CD4-positive, alpha-beta T cell treated with Interleukin-10 for 1 hour (primary cell): Measurements from ENCODE around the gene TLR6.
A peak's percentile ranks its signal among the peaks of the same experiment; 100 is the strongest.

ENCODE experiments used
- DNase-seq: peaks from one replicate; pipeline ENCODE4 v3.0.0-alpha.2; 2020

The TLR6 gene

GRCh38 chr4:38856524-38857337 lies at the start of gene TLR6:
Gene TLR6, minus strand, starts transcription at chr4:38856817. Its CDS starts 27,344 bp downstream, at chr4:38829473.
- peak; percentile 82 for DNase-seq

GRCh38 chr4:38905652-38906385 lies 49.2 kb upstream of the TLR6 start:
- DNase-seq = no peak

GRCh38 chr4:38904682-38905081 lies 48.1 kb upstream of the TLR6 start:
- DNase-seq = no peak

- DNase-seq = no peak
Observed at GRCh38 chr4:38904090-38904666, 47.6 kb upstream of the TLR6 start.

GRCh38 chr4:38902695-38903094 lies 46.1 kb upstream of the TLR6 start:
- peak; percentile 59 for DNase-seq

GRCh38 chr4:38902221-38902620 lies 45.6 kb upstream of the TLR6 start:
- DNase-seq = no peak

- DNase-seq = no peak
Observed at GRCh38 chr4:38898245-38898644, 41.6 kb upstream of the TLR6 start.

- no peak for DNase-seq
Observed at GRCh38 chr4:38896940-38897339, 40.3 kb upstream of the TLR6 start.

GRCh38 chr4:38894322-38894982 lies 37.8 kb upstream of the TLR6 start:
- DNase-seq = no peak

- DNase-seq = no peak
Observed at GRCh38 chr4:38891051-38891983, 34.7 kb upstream of the TLR6 start.

GRCh38 chr4:38889143-38889542 lies 32.5 kb upstream of the TLR6 start:
- DNase-seq = no peak

- DNase-seq = no peak
Observed at GRCh38 chr4:38884254-38884653, 27.6 kb upstream of the TLR6 start.

- no peak for DNase-seq
Observed at GRCh38 chr4:38876636-38877035, 20.0 kb upstream of the TLR6 start.

- no peak for DNase-seq
Observed at GRCh38 chr4:38873290-38873944, 16.8 kb upstream of the TLR6 start.

GRCh38 chr4:38872620-38873019 lies 16.0 kb upstream of the TLR6 start:
- no peak for DNase-seq

- no peak for DNase-seq
Observed at GRCh38 chr4:38871593-38871992, 15.0 kb upstream of the TLR6 start.

GRCh38 chr4:38870098-38870808 lies 13.6 kb upstream of the TLR6 start:
- DNase-seq = no peak

- DNase-seq = no peak
Observed at GRCh38 chr4:38869511-38869910, 12.9 kb upstream of the TLR6 start.

- no peak for DNase-seq
Observed at GRCh38 chr4:38868059-38868960, 11.7 kb upstream of the TLR6 start.
